HepG2 (cell line): Measurements from ENCODE around the gene MASP2. TPM values are rescaled to one million over a fixed set of nuclear protein-coding genes. Genes with fewer than 3 reads are reported as not detected.

Source experiments
- BRCA1 ChIP-seq: sonication (generic); formaldehyde crosslinking; IDR thresholded peaks from 2 replicates; pipeline ENCODE4 v1.4.0; 2020; ENCODE audit warnings: missing genetic modification reagents
- CREB1 ChIP-seq, 2 experiments: fragments of 450-650 bp in 1 of 2; IDR thresholded peaks; 2 replicates each; pipeline ENCODE4 v1.6.1; 2016 to 2017; ENCODE audit warnings: control low read depth in 1 of 2, mild to moderate bottlenecking in 1 of 2, missing compliant biosample characterization in 1 of 2, missing genetic modification characterization in 1 of 2
- GATAD2A ChIP-seq: IDR thresholded peaks from 2 replicates; pipeline ENCODE4 v1.6.1; 2016
- HIVEP1 ChIP-seq: sonication (generic); formaldehyde crosslinking; IDR thresholded peaks from 2 replicates; pipeline ENCODE4 v1.4.0; 2020; ENCODE audit warnings: mild to moderate bottlenecking, missing genetic modification reagents
- MTA3 ChIP-seq: sonication (generic); formaldehyde crosslinking; IDR thresholded peaks from 2 replicates; pipeline ENCODE4 v1.4.0; 2020; ENCODE audit warnings: missing genetic modification reagents
- MXD4 ChIP-seq: IDR thresholded peaks from 2 replicates; pipeline ENCODE4 v1.6.1; 2016; ENCODE audit warnings: mild to moderate bottlenecking, missing biosample characterization, missing genetic modification reagents
- RCOR2 ChIP-seq: IDR thresholded peaks from 2 replicates; pipeline ENCODE4 v1.6.1; 2016; ENCODE audit warnings: missing biosample characterization, missing genetic modification reagents
- SNAPC2 ChIP-seq: sonication (generic); formaldehyde crosslinking; IDR thresholded peaks from 2 replicates; pipeline ENCODE4 v1.8.1; 2022; ENCODE audit warnings: mild to moderate bottlenecking, missing genetic modification reagents
- SP1 ChIP-seq, 2 experiments: fragments of 450-650 bp in 1 of 2; sonication (generic) in 1 of 2; formaldehyde crosslinking in 1 of 2; IDR thresholded peaks; 2 replicates each; pipeline versions ENCODE4 v1.4.0 to v1.6.1; 2016 to 2020; ENCODE audit warnings: missing genetic modification reagents in 1 of 2
- TOE1 ChIP-seq: sonication (generic); formaldehyde crosslinking; IDR thresholded peaks from 2 replicates; pipeline ENCODE4 v1.4.0; 2020; ENCODE audit warnings: mild to moderate bottlenecking, missing genetic modification reagents
- ZNF251 ChIP-seq: sonication (generic); formaldehyde crosslinking; IDR thresholded peaks from 2 replicates; pipeline ENCODE4 v1.9.0; 2021; ENCODE audit warnings: mild to moderate bottlenecking, missing genetic modification reagents
- ZNF451 ChIP-seq: sonication (generic); formaldehyde crosslinking; IDR thresholded peaks from 2 replicates; pipeline ENCODE4 v1.5.0; 2020; ENCODE audit warnings: mild to moderate bottlenecking, missing genetic modification reagents
- ZNF546 ChIP-seq: sonication (generic); formaldehyde crosslinking; conservative IDR thresholded peaks from 2 replicates; pipeline ENCODE4 v1.8.1; 2023; ENCODE audit warnings: mild to moderate bottlenecking, missing genetic modification reagents
- polyA plus RNA-seq, 8 experiments: library from polyadenylated mRNA; depleted of rRNA in 3 of 8; stranded (reverse) in 7 of 8; unstranded in 1 of 8; fragments of >200 nt; fragmentation: Illumina TruSeq in 4 of 8; extraction: Trizol in 4 of 8; gene quantifications; 2 replicates each; pipeline versions ENCODE4 v1.2.1 to v1.2.3, GENCODE V29; 2011 to 2016; ENCODE audit warnings: low read depth in 4 of 8, missing spikeins in 1 of 8, mixed read lengths in 1 of 8; ENCODE audit not compliant: insufficient read depth in 1 of 8
- total RNA-seq, 5 experiments: library from RNA; depleted of rRNA; stranded (reverse); fragments of >200 nt; fragmentation: Illumina TruSeq; extraction: Trizol; gene quantifications; 2 replicates each; pipeline ENCODE4 v1.2.3, GENCODE V29; 2016; ENCODE audit warnings: low read depth in 1 of 5
- TF ChIP-seq, protein P1 (sequence below): sonication (generic); formaldehyde crosslinking; IDR thresholded peaks from 2 replicates; pipeline ENCODE4 v1.8.1; 2023; ENCODE audit warnings: mild to moderate bottlenecking, inconsistent platforms, moderate library complexity, missing genetic modification reagents, borderline replicate concordance
- TF ChIP-seq, protein P2 (sequence below): sonication (generic); formaldehyde crosslinking; IDR thresholded peaks from 2 replicates; pipeline ENCODE4 v1.5.0; 2020; ENCODE audit warnings: missing genetic modification reagents, mild to moderate bottlenecking, borderline replicate concordance
- TF ChIP-seq, protein P3 (sequence below), 2 experiments: fragments of 450-650 bp in 1 of 2; sonication (generic) in 1 of 2; formaldehyde crosslinking in 1 of 2; IDR thresholded peaks; 2 replicates each; pipeline versions ENCODE4 v1.6.1 to v1.8.0; 2016 to 2022; ENCODE audit warnings: antibody characterized with exemption in 1 of 2, mild to moderate bottlenecking in 1 of 2, missing genetic modification reagents in 1 of 2

Gene MASP2
- total and polyA plus RNA-seq, 2 of the 13 experiments (the other 11 are each of a cell fraction or from before 2014, with no cell fraction given) = 7.1 to 11.8 TPM

DNA sequence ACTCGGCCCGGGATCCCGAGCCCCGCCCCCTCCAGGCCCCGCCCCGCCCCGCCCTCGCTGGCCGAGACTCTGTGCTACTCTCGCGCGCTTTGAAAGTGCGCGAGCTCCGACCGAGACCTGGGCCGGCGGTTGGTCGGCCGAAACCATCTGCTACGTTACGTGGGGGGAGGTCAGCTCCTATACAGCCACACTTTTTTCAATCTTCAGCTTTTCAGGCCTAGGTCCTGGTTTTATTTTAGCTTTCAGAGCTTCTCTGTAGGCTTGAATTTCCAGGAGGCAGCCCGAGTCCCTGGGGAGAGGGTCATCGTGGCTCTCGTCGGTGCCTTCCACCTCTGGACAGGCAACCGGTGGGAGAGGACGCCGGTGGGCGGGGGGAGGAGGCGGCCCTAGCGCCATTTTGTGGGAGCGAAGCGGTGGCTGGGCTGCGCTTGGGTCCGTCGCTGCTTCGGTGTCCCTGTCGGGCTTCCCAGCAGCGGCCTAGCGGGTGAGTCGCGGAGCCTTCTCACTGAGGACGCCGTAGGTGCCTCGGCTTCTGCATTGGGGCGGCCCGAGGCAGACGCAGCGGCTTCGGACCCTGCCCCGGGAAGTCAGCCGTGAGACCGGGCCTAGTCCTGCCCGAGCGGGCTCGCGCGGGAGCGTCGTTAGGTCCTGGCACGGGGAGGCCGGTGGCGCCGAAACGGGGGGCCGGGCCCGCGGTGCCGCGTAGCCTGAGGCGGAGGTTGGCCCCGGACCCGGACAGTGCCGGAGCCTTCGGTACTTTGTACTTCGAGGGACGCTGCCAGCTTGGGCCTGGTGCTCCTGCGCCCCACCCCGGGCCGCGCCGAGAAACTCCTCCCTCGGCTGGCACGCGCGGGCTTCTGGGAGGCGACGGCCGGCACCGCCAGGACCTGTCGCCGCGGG lies 34.5 kb downstream of the MASP2 start, which contains the start of gene TARDBP (continued):
- TF ChIP-seq, protein P1, sequence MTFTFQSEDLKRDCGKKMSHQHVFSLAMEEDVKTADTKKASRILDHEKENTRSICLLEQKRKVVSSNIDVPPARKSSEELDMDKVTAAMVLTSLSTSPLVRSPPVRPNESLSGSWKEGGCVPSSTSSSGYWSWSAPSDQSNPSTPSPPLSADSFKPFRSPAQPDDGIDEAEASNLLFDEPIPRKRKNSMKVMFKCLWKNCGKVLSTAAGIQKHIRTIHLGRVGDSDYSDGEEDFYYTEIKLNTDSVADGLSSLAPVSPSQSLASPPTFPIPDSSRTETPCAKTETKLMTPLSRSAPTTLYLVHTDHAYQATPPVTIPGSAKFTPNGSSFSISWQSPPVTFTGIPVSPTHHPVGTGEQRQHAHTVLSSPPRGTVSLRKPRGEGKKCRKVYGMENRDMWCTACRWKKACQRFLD = peak; percentile 86
- TF ChIP-seq ZNF451 = peak; percentile 90; the same call in 1 of the 2 replicates
- no peak for TF ChIP-seq TOE1 (CRISPR knock-in tag)
- TF ChIP-seq HIVEP1 (CRISPR knock-in tag) = peak; percentile 89; the same call in 1 of the 2 replicates
- 0 out of 2 replicates have a peak, but pooled peaks have one; percentile 65 for TF ChIP-seq MXD4 (CRISPR knock-in tag)
- TF ChIP-seq, protein P2, sequence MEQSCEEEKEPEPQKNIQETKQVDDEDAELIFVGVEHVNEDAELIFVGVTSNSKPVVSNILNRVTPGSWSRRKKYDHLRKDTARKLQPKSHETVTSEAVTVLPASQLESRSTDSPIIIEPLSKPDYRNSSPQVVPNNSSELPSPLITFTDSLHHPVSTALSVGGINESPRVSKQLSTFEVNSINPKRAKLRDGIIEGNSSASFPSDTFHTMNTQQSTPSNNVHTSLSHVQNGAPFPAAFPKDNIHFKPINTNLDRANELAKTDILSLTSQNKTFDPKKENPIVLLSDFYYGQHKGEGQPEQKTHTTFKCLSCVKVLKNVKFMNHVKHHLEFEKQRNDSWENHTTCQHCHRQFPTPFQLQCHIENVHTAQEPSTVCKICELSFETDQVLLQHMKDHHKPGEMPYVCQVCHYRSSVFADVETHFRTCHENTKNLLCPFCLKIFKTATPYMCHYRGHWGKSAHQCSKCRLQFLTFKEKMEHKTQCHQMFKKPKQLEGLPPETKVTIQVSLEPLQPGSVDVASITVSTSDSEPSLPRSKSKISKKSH (CRISPR knock-in tag) = peak; percentile 88
- no peak for TF ChIP-seq MTA3 (CRISPR knock-in tag)
- no peak for TF ChIP-seq ZNF251 (CRISPR knock-in tag)
- TF ChIP-seq GATAD2A = peak; percentile 32; the same call in 1 of the 2 replicates
- peak; percentile 5; the same call in 1 of the 2 replicates for TF ChIP-seq ZNF546 (CRISPR knock-in tag)
- TF ChIP-seq RCOR2 (CRISPR knock-in tag) = no peak
- TF ChIP-seq SP1 (IDR thresholded peaks at IDR 0.05) = peak; percentile 58; the same call in 1 of the 2 replicates
- TF ChIP-seq SP1 (CRISPR knock-in tag; IDR thresholded peaks at IDR 0.05) = peak; percentile 81
- no peak; the same call in 1 of the 2 replicates for TF ChIP-seq SNAPC2 (CRISPR knock-in tag)
- TF ChIP-seq, protein P3, sequence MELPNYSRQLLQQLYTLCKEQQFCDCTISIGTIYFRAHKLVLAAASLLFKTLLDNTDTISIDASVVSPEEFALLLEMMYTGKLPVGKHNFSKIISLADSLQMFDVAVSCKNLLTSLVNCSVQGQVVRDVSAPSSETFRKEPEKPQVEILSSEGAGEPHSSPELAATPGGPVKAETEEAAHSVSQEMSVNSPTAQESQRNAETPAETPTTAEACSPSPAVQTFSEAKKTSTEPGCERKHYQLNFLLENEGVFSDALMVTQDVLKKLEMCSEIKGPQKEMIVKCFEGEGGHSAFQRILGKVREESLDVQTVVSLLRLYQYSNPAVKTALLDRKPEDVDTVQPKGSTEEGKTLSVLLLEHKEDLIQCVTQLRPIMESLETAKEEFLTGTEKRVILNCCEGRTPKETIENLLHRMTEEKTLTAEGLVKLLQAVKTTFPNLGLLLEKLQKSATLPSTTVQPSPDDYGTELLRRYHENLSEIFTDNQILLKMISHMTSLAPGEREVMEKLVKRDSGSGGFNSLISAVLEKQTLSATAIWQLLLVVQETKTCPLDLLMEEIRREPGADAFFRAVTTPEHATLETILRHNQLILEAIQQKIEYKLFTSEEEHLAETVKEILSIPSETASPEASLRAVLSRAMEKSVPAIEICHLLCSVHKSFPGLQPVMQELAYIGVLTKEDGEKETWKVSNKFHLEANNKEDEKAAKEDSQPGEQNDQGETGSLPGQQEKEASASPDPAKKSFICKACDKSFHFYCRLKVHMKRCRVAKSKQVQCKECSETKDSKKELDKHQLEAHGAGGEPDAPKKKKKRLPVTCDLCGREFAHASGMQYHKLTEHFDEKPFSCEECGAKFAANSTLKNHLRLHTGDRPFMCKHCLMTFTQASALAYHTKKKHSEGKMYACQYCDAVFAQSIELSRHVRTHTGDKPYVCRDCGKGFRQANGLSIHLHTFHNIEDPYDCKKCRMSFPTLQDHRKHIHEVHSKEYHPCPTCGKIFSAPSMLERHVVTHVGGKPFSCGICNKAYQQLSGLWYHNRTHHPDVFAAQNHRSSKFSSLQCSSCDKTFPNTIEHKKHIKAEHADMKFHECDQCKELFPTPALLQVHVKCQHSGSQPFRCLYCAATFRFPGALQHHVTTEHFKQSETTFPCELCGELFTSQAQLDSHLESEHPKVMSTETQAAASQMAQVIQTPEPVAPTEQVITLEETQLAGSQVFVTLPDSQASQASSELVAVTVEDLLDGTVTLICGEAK (IDR thresholded peaks at IDR 0.05) = no peak
- TF ChIP-seq, protein P3 (CRISPR knock-in tag; IDR thresholded peaks at IDR 0.05) = peak; percentile 74
- peak; percentile 48; the same call in 1 of the 2 replicates for TF ChIP-seq CREB1 (IDR thresholded peaks at IDR 0.05)
- peak; percentile 77 for TF ChIP-seq CREB1 (CRISPR knock-in tag; IDR thresholded peaks at IDR 0.05)
- TF ChIP-seq BRCA1 = peak; percentile 92
